Measurements from ENCODE around the gene ITFG1. TPM values are rescaled to one million over a fixed set of nuclear protein-coding genes. Genes with fewer than 3 reads are reported as not detected.

Gene ITFG1
- total and polyA plus RNA-seq, 3 donors from 2014 or later, result 94.7 to 130 (median 121) TPM

GRCh38 chr16:47461598-47462266 lies 869 bp upstream of the ITFG1 start:
- intact Hi-C loops (cut with DNase I; ENCODE audit: low total_unique reads), result no loop called here
- Histone ChIP-seq H3K27ac (peak overlapping the region; percentile 96 to 98), H3K9me3 (no peaks in the 10 kb centered on the region), H3K4me1 (peaks cover 38% of the 10 kb centered on the region), H3K36me3 (ENCODE audit: low read depth, missing control alignments) (no peaks in the 10 kb centered on the region), H3K27me3 (no peaks in the 10 kb centered on the region), H3K4me3 (peak overlapping the region; percentile 83 to 98)
- 2% methylated on average over 17 of the region's 17 CpGs for WGBS, 2 donors
- DNase-seq, result no peak
- TF ChIP-seq POLR2A (IDR thresholded peaks at IDR 0.05), result no peak
- TF ChIP-seq, protein P1, sequence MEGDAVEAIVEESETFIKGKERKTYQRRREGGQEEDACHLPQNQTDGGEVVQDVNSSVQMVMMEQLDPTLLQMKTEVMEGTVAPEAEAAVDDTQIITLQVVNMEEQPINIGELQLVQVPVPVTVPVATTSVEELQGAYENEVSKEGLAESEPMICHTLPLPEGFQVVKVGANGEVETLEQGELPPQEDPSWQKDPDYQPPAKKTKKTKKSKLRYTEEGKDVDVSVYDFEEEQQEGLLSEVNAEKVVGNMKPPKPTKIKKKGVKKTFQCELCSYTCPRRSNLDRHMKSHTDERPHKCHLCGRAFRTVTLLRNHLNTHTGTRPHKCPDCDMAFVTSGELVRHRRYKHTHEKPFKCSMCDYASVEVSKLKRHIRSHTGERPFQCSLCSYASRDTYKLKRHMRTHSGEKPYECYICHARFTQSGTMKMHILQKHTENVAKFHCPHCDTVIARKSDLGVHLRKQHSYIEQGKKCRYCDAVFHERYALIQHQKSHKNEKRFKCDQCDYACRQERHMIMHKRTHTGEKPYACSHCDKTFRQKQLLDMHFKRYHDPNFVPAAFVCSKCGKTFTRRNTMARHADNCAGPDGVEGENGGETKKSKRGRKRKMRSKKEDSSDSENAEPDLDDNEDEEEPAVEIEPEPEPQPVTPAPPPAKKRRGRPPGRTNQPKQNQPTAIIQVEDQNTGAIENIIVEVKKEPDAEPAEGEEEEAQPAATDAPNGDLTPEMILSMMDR (IDR thresholded peaks at IDR 0.05), result no peak

GRCh38 chr16:47460359-47460710 lies 528 bp downstream of the ITFG1 start:
- Histone ChIP-seq H3K27ac (peak overlapping the region; percentile 96 to 98), H3K4me3 (peak overlapping the region; percentile 83 to 98), H3K27me3 (no peaks in the 10 kb centered on the region), H3K36me3 (ENCODE audit: low read depth, missing control alignments) (no peaks in the 10 kb centered on the region), H3K9me3 (no peaks in the 10 kb centered on the region), H3K4me1 (peaks cover 38% of the 10 kb centered on the region)
- WGBS, 2 donors, result 0% methylated on average over 4 of the region's 4 CpGs
- intact Hi-C loops (cut with DNase I; ENCODE audit: low total_unique reads), result no loop called here
- no peak for DNase-seq
- TF ChIP-seq POLR2A (IDR thresholded peaks at IDR 0.05), result no peak
- TF ChIP-seq, protein P1 (IDR thresholded peaks at IDR 0.05), result no peak

- intact Hi-C loops (cut with DNase I; ENCODE audit: low total_unique reads), result no loop called here
- WGBS, 2 donors, result 53 to 67% methylated on average over 1 of the region's 1 CpG
- TF ChIP-seq, protein P1 (IDR thresholded peaks at IDR 0.05), result no peak
- no peak for TF ChIP-seq POLR2A (IDR thresholded peaks at IDR 0.05)
- no peak for DNase-seq
- peaks cover 37% of the 10 kb centered on the region for H3K4me1 ChIP-seq
- H3K27me3 ChIP-seq, result no peaks in the 10 kb centered on the region
- peak overlapping the region in 1 of 2 donors; percentile 98 for H3K4me3 ChIP-seq
- peak overlapping the region; percentile 96 to 98 for H3K27ac ChIP-seq
- no peaks in the 10 kb centered on the region for H3K9me3 ChIP-seq
- H3K36me3 ChIP-seq (ENCODE audit: low read depth, missing control alignments), result no peaks in the 10 kb centered on the region
Measured at GRCh38 chr16:47459603-47460002, 1.3 kb downstream of the ITFG1 start.

DNA sequence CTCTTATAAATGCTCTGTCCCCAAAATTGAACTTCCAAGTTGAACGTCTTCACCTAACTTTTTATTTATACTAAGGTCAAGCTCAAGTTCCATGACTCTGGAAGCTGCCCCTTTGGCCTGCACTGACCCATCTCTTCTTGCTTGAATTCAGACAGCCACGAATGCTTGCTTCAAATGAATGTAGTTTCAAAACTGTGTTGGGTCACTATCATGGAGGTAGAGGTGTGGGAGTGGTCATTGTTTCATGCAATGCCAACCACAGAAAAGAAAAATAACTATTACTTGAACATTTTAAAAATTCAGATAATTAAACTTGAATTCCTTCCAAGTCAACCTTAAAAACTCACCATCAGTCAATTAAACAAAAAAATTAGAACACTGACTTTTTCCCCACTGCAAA lies 2.5 kb downstream of the ITFG1 start:
- Histone ChIP-seq H3K4me3 (no peak overlapping the region), H3K36me3 (ENCODE audit: low read depth, missing control alignments) (no peaks in the 10 kb centered on the region), H3K9me3 (no peaks in the 10 kb centered on the region), H3K27me3 (no peaks in the 10 kb centered on the region), H3K27ac (peak overlapping the region; percentile 1 to 18), H3K4me1 (peaks cover 27% of the 10 kb centered on the region)
- intact Hi-C loops (cut with DNase I; ENCODE audit: low total_unique reads), result no loop called here
- no peak for TF ChIP-seq POLR2A (IDR thresholded peaks at IDR 0.05)
- TF ChIP-seq, protein P1 (IDR thresholded peaks at IDR 0.05), result no peak
- WGBS, 2 donors, result 32 to 40% methylated on average over 2 of the region's 2 CpGs
- DNase-seq, result no peak

GRCh38 chr16:47449788-47450187 lies 11.1 kb downstream of the ITFG1 start:
- WGBS, 2 donors, result 82 to 90% methylated on average over 3 of the region's 3 CpGs
- no peaks in the 10 kb centered on the region for H3K36me3 ChIP-seq (ENCODE audit: low read depth, missing control alignments)
- H3K27me3 ChIP-seq, result no peaks in the 10 kb centered on the region
- H3K9me3 ChIP-seq, result no peaks in the 10 kb centered on the region
- TF ChIP-seq POLR2A (IDR thresholded peaks at IDR 0.05), result no peak
- TF ChIP-seq, protein P1 (IDR thresholded peaks at IDR 0.05), result no peak
- no peak overlapping the region for H3K4me3 ChIP-seq
- no peak overlapping the region for H3K27ac ChIP-seq
- no peak for DNase-seq
- intact Hi-C loops (cut with DNase I; ENCODE audit: low total_unique reads), result no loop called here
- H3K4me1 ChIP-seq, result peaks cover 6% of the 10 kb centered on the region

Data from testis (tissue), 3 donors.